ENCODE results near the gene CHST8. TPM values are rescaled to one million over a fixed set of nuclear protein-coding genes. Genes with fewer than 3 reads are reported as not detected.

Gene CHST8
- total and polyA plus RNA-seq, 2 experiments from 2014 or later: 9.3 to 38.2 TPM

GRCh38 chr19:33719366-33720154 lies 97.8 kb downstream of the CHST8 start (continued):
- TF ChIP-seq ZNF462 (CRISPR knock-in tag; IDR thresholded peaks at IDR 0.05) (no peak), ZNF331 (CRISPR knock-in tag; IDR thresholded peaks at IDR 0.05; ENCODE audit: low read depth) (no peak), POLR2AphosphoS5 (IDR thresholded peaks at IDR 0.05; ENCODE audit: low read depth) (no peak), ETS1 (IDR thresholded peaks at IDR 0.05) (no peak), CREB1 (CRISPR knock-in tag; IDR thresholded peaks at IDR 0.05; ENCODE audit: low read depth) (no peak), CTCF (conservative IDR thresholded peaks at IDR 0.05; ENCODE audit: low read depth in 2 of 2) (no peak), EZH2phosphoT487 (IDR thresholded peaks at IDR 0.05; ENCODE audit: unreplicated experiment) (no peak), EZH2 (IDR thresholded peaks at IDR 0.05; ENCODE audit: low read depth, unreplicated experiment) (no peak)

Data from GM23338 (cell line).